ENCODE data around the gene TGIF1.
"Not testable (repeated sequence)": the region's sequence is repeated elsewhere in the genome, so short reads cannot be mapped to it uniquely, and the experiment has no call there.

The TGIF1 gene

DNA sequence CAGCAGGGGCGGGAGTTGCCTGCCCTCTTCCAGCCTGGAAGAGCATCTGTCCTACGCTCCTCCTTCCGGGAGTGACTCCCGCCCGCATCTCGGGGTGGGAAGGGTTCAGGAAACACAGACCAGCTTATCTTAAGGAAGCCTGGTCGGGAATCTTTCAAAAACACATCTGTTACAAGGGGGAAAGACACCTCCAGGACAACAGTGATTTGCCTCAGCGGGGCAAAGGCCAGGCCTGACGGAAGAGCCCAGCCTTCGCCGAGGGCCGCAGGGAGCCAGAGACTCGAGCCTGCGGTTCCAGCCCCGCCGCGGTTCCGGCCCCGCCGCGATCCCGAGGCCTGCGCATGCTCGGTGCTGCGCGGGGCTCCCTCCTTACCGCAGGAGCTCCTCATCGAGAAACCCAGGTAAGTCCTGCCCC, 38.1 kb upstream of the TGIF1 start:
- no peak overlapping the region for H3K9ac ChIP-seq (ENCODE audit: low read length in 2 of 2)
- H3K36me3 ChIP-seq (ENCODE audit: control insufficient read depth in 2 of 2, insufficient read depth in 2 of 2, low read length in 2 of 2), result no peaks in the 10 kb centered on the region

DNA sequence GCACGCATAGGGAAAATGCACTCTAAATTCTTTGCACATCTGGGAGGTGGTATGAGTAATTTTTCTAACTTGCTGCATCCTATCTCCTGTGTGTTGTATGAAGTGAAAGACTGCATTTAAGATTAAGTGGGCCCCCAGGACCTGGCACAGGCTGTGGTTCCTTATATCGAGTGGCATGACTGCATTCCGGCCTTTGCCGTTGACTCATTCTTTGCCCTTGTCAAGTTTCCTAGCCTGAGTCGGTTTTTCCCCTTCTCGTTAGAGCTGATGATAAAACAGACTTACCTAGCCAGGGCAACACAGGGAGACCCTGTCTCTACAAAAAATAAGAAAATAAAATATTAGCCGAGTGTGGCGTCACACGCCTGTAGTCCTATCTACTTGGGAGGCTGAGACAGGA, 37.4 kb upstream of the TGIF1 start:
- not testable (repeated sequence) for H3K4me3 ChIP-seq (ENCODE audit: low read length in 2 of 2); H3K9ac ChIP-seq (ENCODE audit: low read length in 2 of 2); H3K27me3 ChIP-seq (ENCODE audit: control insufficient read depth in 1 of 2, insufficient read depth in 2 of 2, low read length in 2 of 2); H3K27ac ChIP-seq (ENCODE audit: low read length); H3K36me3 ChIP-seq (ENCODE audit: control insufficient read depth in 2 of 2, insufficient read depth in 2 of 2, low read length in 2 of 2); H3K4me1 ChIP-seq (ENCODE audit: control insufficient read depth, insufficient read depth, low read length); H3K9me3 ChIP-seq (ENCODE audit: control insufficient read depth in 2 of 2, low read length in 2 of 2)

More for the DNA sequence above, 38.1 kb upstream of the TGIF1 start:
- H3K4me1 ChIP-seq (ENCODE audit: control insufficient read depth, insufficient read depth, low read length), result no peaks in the 10 kb centered on the region
- peaks cover 0 to 5% of the 10 kb centered on the region in 2 donors for H3K27me3 ChIP-seq (ENCODE audit: control insufficient read depth in 1 of 2, insufficient read depth in 2 of 2, low read length in 2 of 2)
- H3K9me3 ChIP-seq (ENCODE audit: control insufficient read depth in 2 of 2, low read length in 2 of 2), result no peaks in the 10 kb centered on the region
- H3K4me3 ChIP-seq (ENCODE audit: low read length in 2 of 2), result peak overlapping the region in 1 of 2 donors; percentile 55
- no peak overlapping the region for H3K27ac ChIP-seq (ENCODE audit: low read length)

DNA sequence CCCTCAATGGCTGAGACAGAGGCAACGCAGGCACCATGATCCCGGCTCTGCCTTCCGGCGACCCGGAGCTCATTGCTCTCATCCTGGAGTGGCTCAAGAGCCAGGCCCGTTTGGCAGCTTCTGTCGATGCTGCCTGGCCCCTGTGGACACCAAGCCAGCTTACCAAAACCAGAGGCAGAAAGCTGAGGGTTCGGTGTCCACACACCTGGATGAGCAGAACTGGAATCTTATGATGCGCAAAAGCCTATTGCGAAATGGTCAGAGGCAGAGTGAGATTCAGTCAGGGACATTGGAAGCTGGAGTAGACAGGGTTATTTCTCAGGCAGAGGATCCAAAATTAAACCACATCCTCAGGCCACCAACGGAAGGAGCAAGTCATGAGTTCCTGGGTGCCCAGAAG, 34.9 kb upstream of the TGIF1 start:
- H3K4me3 ChIP-seq (ENCODE audit: low read length in 2 of 2), result no peak overlapping the region
- H3K4me1 ChIP-seq (ENCODE audit: control insufficient read depth, insufficient read depth, low read length), result no peaks in the 10 kb centered on the region
- no peaks in the 10 kb centered on the region for H3K9me3 ChIP-seq (ENCODE audit: control insufficient read depth in 2 of 2, low read length in 2 of 2)
- no peak overlapping the region for H3K9ac ChIP-seq (ENCODE audit: low read length in 2 of 2)
- no peak overlapping the region for H3K27ac ChIP-seq (ENCODE audit: low read length)
- H3K27me3 ChIP-seq (ENCODE audit: control insufficient read depth in 1 of 2, insufficient read depth in 2 of 2, low read length in 2 of 2), result peaks cover 0 to 5% of the 10 kb centered on the region in 2 donors
- H3K36me3 ChIP-seq (ENCODE audit: control insufficient read depth in 2 of 2, insufficient read depth in 2 of 2, low read length in 2 of 2), result no peaks in the 10 kb centered on the region

DNA sequence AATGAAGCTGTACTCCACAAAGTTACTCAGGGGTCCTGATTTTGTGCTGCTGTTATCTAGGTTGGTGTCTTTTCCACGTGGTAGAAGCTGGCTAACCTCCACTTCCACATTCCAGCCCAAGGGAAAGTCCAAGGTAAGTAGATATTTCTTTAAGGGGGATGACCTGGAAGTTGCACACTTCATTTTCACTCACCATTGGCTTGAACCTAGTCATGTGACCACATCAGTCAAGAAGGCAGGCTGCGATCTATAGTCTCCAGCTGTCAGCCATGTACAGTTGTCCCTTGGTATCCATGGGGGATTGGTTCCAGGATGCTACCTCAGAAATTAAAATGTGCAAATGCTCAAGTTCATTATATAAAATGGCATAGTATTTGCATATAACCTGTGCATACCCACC, 31.9 kb upstream of the TGIF1 start:
- no peaks in the 10 kb centered on the region for H3K36me3 ChIP-seq (ENCODE audit: control insufficient read depth in 2 of 2, insufficient read depth in 2 of 2, low read length in 2 of 2)
- H3K4me1 ChIP-seq (ENCODE audit: control insufficient read depth, insufficient read depth, low read length), result no peaks in the 10 kb centered on the region
- no peak overlapping the region for H3K9ac ChIP-seq (ENCODE audit: low read length in 2 of 2)
- no peak overlapping the region for H3K4me3 ChIP-seq (ENCODE audit: low read length in 2 of 2)
- no peak overlapping the region for H3K27ac ChIP-seq (ENCODE audit: low read length)
- H3K27me3 ChIP-seq (ENCODE audit: control insufficient read depth in 1 of 2, insufficient read depth in 2 of 2, low read length in 2 of 2), result no peaks in the 10 kb centered on the region
- H3K9me3 ChIP-seq (ENCODE audit: control insufficient read depth in 2 of 2, low read length in 2 of 2), result no peaks in the 10 kb centered on the region

DNA sequence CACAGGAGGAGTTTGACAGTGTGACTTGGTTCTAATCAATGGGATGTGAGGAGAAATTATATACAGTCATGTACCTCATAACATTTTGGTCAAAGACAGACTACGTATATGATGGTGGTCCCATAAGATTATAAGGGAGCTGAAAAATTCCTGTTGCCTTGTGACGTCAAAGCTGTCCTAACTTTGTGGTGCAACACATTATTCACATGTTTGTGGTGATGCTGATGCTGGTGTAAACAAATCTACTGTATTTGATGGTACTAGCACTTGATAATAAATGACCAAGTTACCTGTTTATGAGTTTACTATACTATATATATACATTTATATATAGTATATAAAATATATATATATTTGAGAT, 29.1 kb upstream of the TGIF1 start:
- Histone ChIP-seq H3K9me3 (ENCODE audit: control insufficient read depth in 2 of 2, low read length in 2 of 2) (no peaks in the 10 kb centered on the region), H3K4me1 (ENCODE audit: control insufficient read depth, insufficient read depth, low read length) (no peaks in the 10 kb centered on the region), H3K27me3 (ENCODE audit: control insufficient read depth in 1 of 2, insufficient read depth in 2 of 2, low read length in 2 of 2) (no peaks in the 10 kb centered on the region), H3K36me3 (ENCODE audit: control insufficient read depth in 2 of 2, insufficient read depth in 2 of 2, low read length in 2 of 2) (no peaks in the 10 kb centered on the region), H3K27ac (ENCODE audit: low read length) (no peak overlapping the region), H3K4me3 (ENCODE audit: low read length in 2 of 2) (no peak overlapping the region), H3K9ac (ENCODE audit: low read length in 2 of 2) (no peak overlapping the region)

DNA sequence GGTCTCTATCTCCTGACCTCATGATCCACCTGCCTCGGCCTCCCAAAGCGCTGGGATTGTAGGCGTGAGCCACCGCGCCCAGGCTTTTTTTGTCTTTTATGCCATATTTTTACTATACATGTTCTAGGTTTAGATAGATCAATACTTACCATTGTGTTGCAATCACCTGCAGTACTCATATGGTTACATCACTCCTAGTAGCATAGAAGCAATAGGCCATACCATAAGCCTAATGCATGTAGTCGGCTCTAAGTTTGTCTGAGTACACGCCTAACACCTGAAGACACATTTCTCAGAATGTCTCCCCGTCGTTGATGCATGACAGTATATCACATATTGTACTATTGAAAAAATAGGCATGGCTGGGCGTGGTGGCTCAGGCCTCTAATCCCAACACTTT, 27.1 kb upstream of the TGIF1 start:
- no peaks in the 10 kb centered on the region for H3K9me3 ChIP-seq (ENCODE audit: control insufficient read depth in 2 of 2, low read length in 2 of 2)
- no peaks in the 10 kb centered on the region for H3K4me1 ChIP-seq (ENCODE audit: control insufficient read depth, insufficient read depth, low read length)
- no peak overlapping the region for H3K27ac ChIP-seq (ENCODE audit: low read length)
- no peak overlapping the region for H3K9ac ChIP-seq (ENCODE audit: low read length in 2 of 2)
- no peak overlapping the region for H3K4me3 ChIP-seq (ENCODE audit: low read length in 2 of 2)
- H3K27me3 ChIP-seq (ENCODE audit: control insufficient read depth in 1 of 2, insufficient read depth in 2 of 2, low read length in 2 of 2), result no peaks in the 10 kb centered on the region
- no peaks in the 10 kb centered on the region for H3K36me3 ChIP-seq (ENCODE audit: control insufficient read depth in 2 of 2, insufficient read depth in 2 of 2, low read length in 2 of 2)

DNA sequence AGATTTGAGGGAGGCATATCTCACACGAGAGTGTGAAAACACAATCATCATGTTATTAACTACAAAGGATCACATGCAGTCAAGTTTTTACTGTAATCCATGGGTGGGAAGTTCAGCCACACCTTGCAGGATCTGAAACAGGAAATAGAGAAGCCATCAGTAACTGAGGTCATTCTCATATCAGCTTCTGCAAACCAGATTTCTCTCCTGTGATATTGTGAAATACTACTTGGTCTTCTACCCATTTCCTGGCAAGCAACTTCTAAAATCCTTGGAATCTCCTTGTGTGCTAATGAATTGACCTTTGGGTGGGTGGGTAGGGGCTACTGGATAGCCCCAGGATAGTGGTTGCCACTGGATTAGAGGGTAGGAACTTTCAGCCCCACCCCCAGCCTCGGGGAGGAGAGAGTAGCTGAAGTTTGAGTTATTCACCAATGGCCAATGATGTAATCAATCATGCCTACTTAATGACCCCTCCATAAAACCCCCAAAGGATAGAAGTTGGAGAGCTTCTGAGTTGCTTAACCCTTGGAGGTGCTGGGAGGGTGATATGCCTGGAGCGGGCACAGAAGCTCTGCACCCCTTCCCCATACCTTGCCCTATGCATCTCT, 25.6 kb upstream of the TGIF1 start:
- no peak overlapping the region for H3K4me3 ChIP-seq (ENCODE audit: low read length in 2 of 2)
- no peak overlapping the region for H3K27ac ChIP-seq (ENCODE audit: low read length)

DNA sequence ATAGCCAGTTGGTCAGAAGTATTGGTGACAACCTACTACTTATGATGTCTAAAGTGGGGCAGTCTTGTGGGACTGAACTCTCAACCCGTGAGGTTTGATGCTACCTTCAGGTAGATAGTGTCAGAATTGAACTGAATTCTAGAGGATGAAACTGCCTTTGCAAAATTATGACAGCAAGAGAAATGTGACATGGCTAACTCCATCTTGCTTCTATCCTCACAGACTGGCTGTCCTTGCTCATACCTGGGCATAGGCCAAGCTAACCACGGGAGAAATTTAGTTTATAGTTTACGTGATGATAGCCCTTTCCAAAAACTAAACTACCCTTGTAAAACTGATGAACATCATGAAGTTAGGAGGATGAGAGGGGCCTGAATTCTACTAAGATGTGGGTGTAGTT, 24.9 kb upstream of the TGIF1 start:
- Histone ChIP-seq H3K4me3 (ENCODE audit: low read length in 2 of 2) (no peak overlapping the region), H3K36me3 (ENCODE audit: control insufficient read depth in 2 of 2, insufficient read depth in 2 of 2, low read length in 2 of 2) (no peaks in the 10 kb centered on the region), H3K27me3 (ENCODE audit: control insufficient read depth in 1 of 2, insufficient read depth in 2 of 2, low read length in 2 of 2) (no peaks in the 10 kb centered on the region), H3K4me1 (ENCODE audit: control insufficient read depth, insufficient read depth, low read length) (no peaks in the 10 kb centered on the region), H3K27ac (ENCODE audit: low read length) (no peak overlapping the region), H3K9me3 (ENCODE audit: control insufficient read depth in 2 of 2, low read length in 2 of 2) (no peaks in the 10 kb centered on the region), H3K9ac (ENCODE audit: low read length in 2 of 2) (no peak overlapping the region)

More for the DNA sequence above, 25.6 kb upstream of the TGIF1 start:
- no peaks in the 10 kb centered on the region for H3K9me3 ChIP-seq (ENCODE audit: control insufficient read depth in 2 of 2, low read length in 2 of 2)
- H3K4me1 ChIP-seq (ENCODE audit: control insufficient read depth, insufficient read depth, low read length), result no peaks in the 10 kb centered on the region
- H3K36me3 ChIP-seq (ENCODE audit: control insufficient read depth in 2 of 2, insufficient read depth in 2 of 2, low read length in 2 of 2), result no peaks in the 10 kb centered on the region
- H3K27me3 ChIP-seq (ENCODE audit: control insufficient read depth in 1 of 2, insufficient read depth in 2 of 2, low read length in 2 of 2), result no peaks in the 10 kb centered on the region
- no peak overlapping the region for H3K9ac ChIP-seq (ENCODE audit: low read length in 2 of 2)

DNA sequence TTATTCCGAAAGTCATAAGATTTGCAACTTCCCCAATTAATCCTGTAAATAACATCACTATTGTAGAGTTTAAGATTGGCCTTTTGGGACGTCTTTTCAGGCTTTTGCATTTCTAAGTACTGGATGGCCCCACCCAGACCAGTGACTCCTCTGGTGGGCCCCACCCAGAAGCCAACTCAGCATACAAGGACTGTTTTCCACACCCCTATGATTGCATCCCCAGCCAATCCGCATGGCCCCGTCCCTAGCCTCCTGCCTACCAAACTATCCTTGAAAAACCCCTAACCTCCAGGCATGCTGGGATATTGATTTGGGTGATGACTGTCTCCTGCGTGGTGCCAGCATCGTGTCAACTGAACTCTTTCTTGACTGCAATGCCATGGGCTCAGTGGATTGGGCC, 24.5 kb upstream of the TGIF1 start:
- H3K36me3 ChIP-seq (ENCODE audit: control insufficient read depth in 2 of 2, insufficient read depth in 2 of 2, low read length in 2 of 2), result no peaks in the 10 kb centered on the region
- no peaks in the 10 kb centered on the region for H3K4me1 ChIP-seq (ENCODE audit: control insufficient read depth, insufficient read depth, low read length)
- no peak overlapping the region for H3K4me3 ChIP-seq (ENCODE audit: low read length in 2 of 2)
- no peaks in the 10 kb centered on the region for H3K9me3 ChIP-seq (ENCODE audit: control insufficient read depth in 2 of 2, low read length in 2 of 2)
- no peak overlapping the region for H3K9ac ChIP-seq (ENCODE audit: low read length in 2 of 2)
- no peaks in the 10 kb centered on the region for H3K27me3 ChIP-seq (ENCODE audit: control insufficient read depth in 1 of 2, insufficient read depth in 2 of 2, low read length in 2 of 2)
- H3K27ac ChIP-seq (ENCODE audit: low read length), result no peak overlapping the region

DNA sequence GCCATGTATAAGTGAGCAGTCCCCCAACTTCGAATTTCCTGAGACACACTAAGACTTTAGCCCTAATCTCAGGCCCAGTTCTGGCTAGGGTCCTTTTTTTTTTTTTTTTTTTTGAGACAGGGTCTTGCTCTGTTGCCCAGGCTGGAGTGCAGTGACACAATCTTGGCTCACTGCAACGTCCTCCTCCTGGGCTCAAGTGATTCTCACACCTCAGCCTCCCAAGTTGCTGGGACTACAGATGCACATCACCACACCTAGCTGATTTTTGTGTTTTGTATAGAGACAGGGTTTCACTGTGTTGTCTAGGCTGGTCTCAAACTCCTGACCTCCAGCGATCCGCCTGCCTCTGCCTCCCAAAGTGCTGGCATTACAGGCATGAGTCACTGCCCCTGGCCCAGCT, 23.9 kb upstream of the TGIF1 start:
- Histone ChIP-seq H3K4me3 (ENCODE audit: low read length in 2 of 2) (no peak overlapping the region), H3K36me3 (ENCODE audit: control insufficient read depth in 2 of 2, insufficient read depth in 2 of 2, low read length in 2 of 2) (no peaks in the 10 kb centered on the region), H3K27me3 (ENCODE audit: control insufficient read depth in 1 of 2, insufficient read depth in 2 of 2, low read length in 2 of 2) (no peaks in the 10 kb centered on the region)

DNA sequence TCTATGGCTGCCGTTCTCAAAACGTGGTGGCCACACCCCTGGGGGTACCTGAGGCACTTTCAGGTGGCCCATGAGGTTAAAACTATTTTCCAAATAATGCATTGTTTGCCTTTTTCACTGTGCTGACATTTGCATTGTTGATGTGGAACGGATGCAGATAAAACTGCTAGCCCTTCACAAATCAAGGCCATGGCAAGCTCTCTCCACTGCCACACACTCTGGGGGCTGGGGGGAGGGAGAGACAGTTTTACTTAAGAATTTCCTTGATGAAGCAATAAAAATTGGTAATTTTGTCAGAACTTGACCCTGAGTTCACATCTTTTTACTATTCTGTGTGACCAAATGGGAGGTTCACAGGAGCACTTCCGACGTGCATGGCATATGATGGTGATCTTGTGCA, 22.0 kb upstream of the TGIF1 start:
- no peaks in the 10 kb centered on the region for H3K4me1 ChIP-seq (ENCODE audit: control insufficient read depth, insufficient read depth, low read length)
- H3K27ac ChIP-seq (ENCODE audit: low read length), result no peak overlapping the region
- no peaks in the 10 kb centered on the region for H3K36me3 ChIP-seq (ENCODE audit: control insufficient read depth in 2 of 2, insufficient read depth in 2 of 2, low read length in 2 of 2)
- no peaks in the 10 kb centered on the region for H3K9me3 ChIP-seq (ENCODE audit: control insufficient read depth in 2 of 2, low read length in 2 of 2)
- H3K27me3 ChIP-seq (ENCODE audit: control insufficient read depth in 1 of 2, insufficient read depth in 2 of 2, low read length in 2 of 2), result no peaks in the 10 kb centered on the region
- H3K9ac ChIP-seq (ENCODE audit: low read length in 2 of 2), result no peak overlapping the region
- H3K4me3 ChIP-seq (ENCODE audit: low read length in 2 of 2), result no peak overlapping the region

More for the DNA sequence above, 23.9 kb upstream of the TGIF1 start:
- no peak overlapping the region for H3K9ac ChIP-seq (ENCODE audit: low read length in 2 of 2)
- H3K9me3 ChIP-seq (ENCODE audit: control insufficient read depth in 2 of 2, low read length in 2 of 2), result no peaks in the 10 kb centered on the region
- no peaks in the 10 kb centered on the region for H3K4me1 ChIP-seq (ENCODE audit: control insufficient read depth, insufficient read depth, low read length)
- H3K27ac ChIP-seq (ENCODE audit: low read length), result no peak overlapping the region
